GM10847 (cell line): ENCODE measurements around the gene GLB1L3.

Source experiments
- POLR2A ChIP-seq: IDR thresholded peaks from 2 replicates; pipeline ENCODE4 v1.6.1; 2011; ENCODE audit not compliant: insufficient read length; ENCODE audit errors: extremely low read depth

GLB1L3 gene

GRCh38 chr11:134358165-134358855 lies 82.1 kb downstream of the GLB1L3 start:
- no peak for TF ChIP-seq POLR2A

DNA sequence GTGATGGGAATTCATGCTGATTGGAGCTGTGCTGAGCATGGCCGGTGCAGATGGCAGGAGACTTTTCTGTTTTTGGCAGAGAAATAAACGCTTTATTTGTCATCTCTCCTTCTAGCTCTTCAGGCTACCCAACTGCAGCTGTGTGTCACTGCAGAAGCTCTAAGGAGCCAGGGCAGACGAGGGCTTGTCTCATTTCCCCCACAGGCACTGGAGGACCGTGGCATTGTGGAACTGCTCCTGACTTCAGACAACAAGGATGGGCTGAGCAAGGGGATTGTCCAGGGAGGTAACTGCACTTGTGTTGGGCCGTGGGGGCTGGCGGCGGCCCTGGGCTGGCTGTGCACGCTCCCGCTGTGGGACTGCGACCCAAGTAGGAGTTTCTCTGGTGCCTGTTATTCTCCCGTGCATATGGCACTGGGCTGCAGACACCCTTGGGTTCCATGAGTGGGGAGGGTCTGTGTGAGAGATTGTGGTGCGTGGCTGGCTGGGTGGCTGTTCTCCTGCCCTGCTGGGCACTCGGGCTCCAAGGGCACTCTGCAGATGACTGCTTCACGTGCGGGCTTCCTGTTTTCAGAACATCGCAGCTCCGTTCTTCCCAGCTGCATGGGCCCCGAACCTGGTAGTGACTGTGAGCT lies 82.8 kb downstream of the GLB1L3 start:
- TF ChIP-seq POLR2A: no peak

GRCh38 chr11:134359646-134360045 lies 83.5 kb downstream of the GLB1L3 start:
- no peak for TF ChIP-seq POLR2A

GRCh38 chr11:134360050-134360835 lies 84.1 kb downstream of the GLB1L3 start:
- TF ChIP-seq POLR2A: no peak

DNA sequence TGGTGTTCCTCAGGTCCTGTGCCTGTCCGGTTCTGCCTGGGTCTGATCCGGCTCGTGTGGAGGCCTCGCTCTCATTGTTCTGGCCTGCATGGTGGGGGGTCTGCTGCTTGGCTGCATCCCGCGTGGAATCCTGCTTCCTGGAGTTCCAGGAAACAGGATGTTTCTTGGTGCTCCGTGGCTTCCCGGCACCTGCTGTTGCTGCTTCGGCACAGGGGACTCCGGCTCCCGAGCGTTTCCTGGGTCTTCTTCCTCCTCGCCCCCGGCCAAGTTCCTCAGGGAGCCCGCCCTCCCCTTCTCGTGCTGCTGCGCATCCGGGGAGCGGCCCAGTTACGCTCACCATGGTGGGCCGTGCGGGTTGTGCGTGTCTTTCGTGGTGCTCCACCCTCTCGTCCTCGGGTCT lies 85.5 kb downstream of the GLB1L3 start:
- TF ChIP-seq POLR2A: no peak

GRCh38 chr11:134362192-134362901 lies 86.2 kb downstream of the GLB1L3 start:
- TF ChIP-seq POLR2A: no peak

- TF ChIP-seq POLR2A: no peak
Observed at GRCh38 chr11:134363161-134363560, 87.0 kb downstream of the GLB1L3 start.

GRCh38 chr11:134363592-134363991 lies 87.4 kb downstream of the GLB1L3 start:
- no peak for TF ChIP-seq POLR2A

DNA sequence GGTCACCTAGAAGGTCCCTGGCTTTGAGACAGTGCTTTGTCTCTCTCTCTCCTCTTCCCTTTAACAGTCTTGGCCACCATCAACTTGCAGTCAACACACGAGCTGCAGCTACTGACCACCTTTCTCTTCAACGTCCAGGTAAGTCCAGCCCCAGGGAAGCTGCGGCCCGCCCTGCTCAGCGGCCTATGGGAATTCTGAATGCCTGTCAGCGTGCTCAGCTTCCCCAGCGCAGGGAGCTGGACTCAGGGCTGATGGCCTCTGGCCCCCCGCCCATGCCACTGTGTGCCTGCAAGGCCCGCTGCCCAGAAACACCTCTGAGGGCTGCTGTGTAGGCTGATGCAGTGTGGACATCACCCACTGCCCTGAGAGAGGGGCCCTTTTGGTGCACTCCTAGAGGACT lies 88.1 kb downstream of the GLB1L3 start:
- no peak for TF ChIP-seq POLR2A

DNA sequence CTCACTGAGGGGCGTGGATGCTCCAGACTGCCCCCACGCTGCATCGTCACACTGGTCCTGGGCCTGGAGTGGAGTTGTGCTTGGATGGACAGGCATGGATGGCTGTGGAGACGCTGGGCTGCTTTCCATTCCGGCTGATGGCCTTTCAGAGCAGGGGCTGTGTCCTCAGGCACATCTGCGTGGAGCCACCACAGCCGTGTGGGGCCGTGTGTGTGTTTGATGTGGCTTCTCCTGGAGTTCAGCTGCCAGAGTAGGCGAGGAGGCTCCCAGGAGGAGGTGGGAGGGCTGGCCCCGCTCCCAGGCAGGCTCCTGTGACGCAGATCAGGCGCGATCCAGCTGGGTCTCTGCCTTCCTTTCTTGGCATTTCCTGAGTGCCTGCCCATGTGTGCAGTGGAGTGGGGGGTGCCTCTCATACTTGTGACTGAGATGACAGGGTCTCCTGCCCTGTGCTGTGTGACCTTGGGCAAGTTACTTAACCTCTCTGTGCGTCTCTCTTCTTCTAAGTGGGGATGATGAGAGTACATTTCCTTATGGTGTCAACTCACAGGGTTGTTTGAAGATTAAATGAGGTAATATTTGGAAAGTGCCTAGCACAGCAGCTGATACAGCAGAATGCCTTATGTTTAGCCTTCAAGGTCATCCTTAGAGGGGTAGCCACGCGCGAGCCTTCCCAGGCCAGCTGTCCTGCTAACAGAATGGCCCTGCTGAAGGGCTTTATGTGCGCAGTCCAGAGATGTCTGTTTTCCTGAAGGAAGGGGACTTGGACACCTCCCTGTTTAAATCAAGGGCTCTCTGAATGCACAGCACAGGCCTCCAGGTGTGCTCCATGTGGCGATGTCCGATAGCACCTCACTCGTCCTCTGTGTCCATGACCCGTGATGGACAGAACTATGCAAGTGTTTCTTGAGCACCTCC lies 89.1 kb downstream of the GLB1L3 start:
- no peak for TF ChIP-seq POLR2A

DNA sequence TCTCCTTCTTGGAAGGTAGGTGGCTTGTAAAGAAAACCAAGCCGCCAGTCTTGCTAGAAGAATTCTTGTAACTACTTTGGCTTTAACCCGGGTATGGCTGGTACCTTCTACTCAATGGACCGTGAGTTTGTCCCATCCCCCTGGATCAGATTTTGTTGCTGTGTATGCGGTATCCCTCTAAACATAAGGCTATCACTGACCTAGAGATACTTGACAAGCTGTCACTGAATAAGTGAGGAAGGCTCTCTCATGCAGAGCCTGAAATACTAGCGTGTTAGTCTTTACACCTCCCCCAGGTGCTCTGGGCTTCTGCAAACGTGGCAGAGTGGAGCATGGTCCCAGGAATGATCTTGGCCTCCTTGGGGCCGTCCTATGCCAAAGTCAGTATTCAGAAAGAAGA lies 90.1 kb downstream of the GLB1L3 start:
- no peak for TF ChIP-seq POLR2A

DNA sequence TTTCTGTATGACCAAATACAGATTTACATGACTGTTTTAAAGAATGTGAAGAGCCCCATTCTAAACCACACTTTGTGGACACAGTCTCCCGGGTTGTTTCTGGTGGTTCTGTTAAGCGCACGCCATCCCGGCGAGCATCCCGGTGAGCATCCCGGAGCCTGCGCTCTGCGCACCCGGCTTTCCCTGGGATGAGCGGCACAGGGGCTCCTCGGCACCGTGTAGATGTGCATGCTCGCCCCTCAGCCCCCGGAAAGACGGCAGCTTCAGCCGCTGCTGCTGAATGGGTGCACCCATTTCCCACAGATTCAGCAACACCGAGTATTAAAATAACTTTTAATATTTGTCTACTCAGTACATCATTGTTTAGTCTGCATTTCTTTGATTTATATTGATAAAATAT lies 91.6 kb downstream of the GLB1L3 start:
- no peak for TF ChIP-seq POLR2A
